HG03558 (cell line): ENCODE data around the gene ELAVL2.

ENCODE experiments used
- ATAC-seq: cut with Tn5 transposase; IDR thresholded peaks from one replicate; pipeline ENCODE4 v1.9.1; 2021; ENCODE audit warnings: moderate number of reproducible peaks; ENCODE audit not compliant: unreplicated experiment; ENCODE audit errors: extremely low read depth

Gene ELAVL2

GRCh38 chr9:23669776-23670175, 156.3 kb downstream of the ELAVL2 start:
- ATAC-seq: no peak

- no peak for ATAC-seq
Observed at GRCh38 chr9:23665635-23666034, 160.4 kb downstream of the ELAVL2 start.

GRCh38 chr9:23665051-23665450, 161.0 kb downstream of the ELAVL2 start:
- no peak for ATAC-seq

GRCh38 chr9:23663946-23664345, 162.1 kb downstream of the ELAVL2 start:
- no peak for ATAC-seq

GRCh38 chr9:23663536-23663935, 162.5 kb downstream of the ELAVL2 start:
- ATAC-seq: no peak

- ATAC-seq: no peak
Observed at GRCh38 chr9:23663125-23663524, 162.9 kb downstream of the ELAVL2 start.

GRCh38 chr9:23662320-23662719, 163.7 kb downstream of the ELAVL2 start:
- no peak for ATAC-seq

GRCh38 chr9:23659346-23660006, 166.6 kb downstream of the ELAVL2 start:
- ATAC-seq: no peak

- ATAC-seq: no peak
Observed at GRCh38 chr9:23658376-23659258, 167.4 kb downstream of the ELAVL2 start.

GRCh38 chr9:23651051-23651450, 175.0 kb downstream of the ELAVL2 start:
- ATAC-seq: no peak

- no peak for ATAC-seq
Observed at GRCh38 chr9:23648651-23649050, 177.4 kb downstream of the ELAVL2 start.

GRCh38 chr9:23644896-23645295, 181.1 kb downstream of the ELAVL2 start:
- no peak for ATAC-seq

- no peak for ATAC-seq
Observed at GRCh38 chr9:23644326-23644725, 181.7 kb downstream of the ELAVL2 start.

- no peak for ATAC-seq
Observed at GRCh38 chr9:23643656-23644258, 182.3 kb downstream of the ELAVL2 start.
